ENCODE measurements around the gene LSP1. TPM values are rescaled to one million over a fixed set of nuclear protein-coding genes. Genes with fewer than 3 reads are reported as not detected.

Gene LSP1
- total RNA-seq, 4 donors from 2014 or later, result 73.7 to 105 (median 86.6) TPM

- no peak overlapping the region for H3K4me3 ChIP-seq (ENCODE audit: low read depth, poor library complexity, severe bottlenecking)
- WGBS, 2 donors, result 89 to 91% methylated on average over 7 of the region's 7 CpGs
- DNase-seq (ENCODE audit: low spot score in 2 of 2), result no peak
- intact Hi-C loops (cut with DNase I; ENCODE audit: low total_unique reads), result no loop called here
- TF ChIP-seq POLR2A (IDR thresholded peaks at IDR 0.05), result no peak
- TF ChIP-seq CTCF (IDR thresholded peaks at IDR 0.05), result no peak
Observed at GRCh38 chr11:1909524-1909923, 56.6 kb downstream of the LSP1 start.

GRCh38 chr11:1912289-1912878 is 59.5 kb downstream of the LSP1 start:
- TF ChIP-seq CTCF (IDR thresholded peaks at IDR 0.05) (no peak), POLR2A (IDR thresholded peaks at IDR 0.05) (no peak)
- no peak overlapping the region for H3K4me3 ChIP-seq (ENCODE audit: low read depth, poor library complexity, severe bottlenecking)
- DNase-seq (ENCODE audit: low spot score in 2 of 2), result no peak
- WGBS, 2 donors, result 80% methylated on average over 13 of the region's 13 CpGs
- intact Hi-C loops (cut with DNase I; ENCODE audit: low total_unique reads), result no loop called here

GRCh38 chr11:1913271-1914060 is 60.6 kb downstream of the LSP1 start:
- WGBS, 2 donors, result 90 to 93% methylated on average over 30 to 31 of the region's 31 CpGs

GRCh38 chr11:1915795-1916131 is 62.9 kb downstream of the LSP1 start:
- WGBS, 2 donors, result 88 to 98% methylated on average over 2 of the region's 2 CpGs
- DNase-seq (ENCODE audit: low spot score in 2 of 2), result no peak
- TF ChIP-seq CTCF (IDR thresholded peaks at IDR 0.05) (no peak), POLR2A (IDR thresholded peaks at IDR 0.05) (no peak)
- intact Hi-C loops (cut with DNase I; ENCODE audit: low total_unique reads), result loop anchor here (1.0 kb wide), 1 partner anchor 22 kb away; no protein-coding TSS in a partner anchor
- H3K4me3 ChIP-seq (ENCODE audit: low read depth, poor library complexity, severe bottlenecking), result no peak overlapping the region

More at GRCh38 chr11:1913271-1914060, 60.6 kb downstream of the LSP1 start:
- TF ChIP-seq POLR2A (IDR thresholded peaks at IDR 0.05) (no peak), CTCF (IDR thresholded peaks at IDR 0.05) (no peak)
- intact Hi-C loops (cut with DNase I; ENCODE audit: low total_unique reads), result loop anchor here (1.0 kb wide), 1 partner anchor 26 kb away; no protein-coding TSS in a partner anchor
- DNase-seq (ENCODE audit: low spot score in 2 of 2), result no peak
- H3K4me3 ChIP-seq (ENCODE audit: low read depth, poor library complexity, severe bottlenecking), result no peak overlapping the region

GRCh38 chr11:1916132-1916985 is 63.5 kb downstream of the LSP1 start:
- 58 to 65% methylated on average over 14 of the region's 14 CpGs for WGBS, 2 donors
- TF ChIP-seq POLR2A (IDR thresholded peaks at IDR 0.05) (no peak), CTCF (IDR thresholded peaks at IDR 0.05) (no peak)
- H3K4me3 ChIP-seq (ENCODE audit: low read depth, poor library complexity, severe bottlenecking), result no peak overlapping the region
- intact Hi-C loops (cut with DNase I; ENCODE audit: low total_unique reads), result loop anchor here (1.0 kb wide), 1 partner anchor 23 kb away; no protein-coding TSS in a partner anchor
- DNase-seq (ENCODE audit: low spot score in 2 of 2), result no peak
